ENCODE results near the gene TRPM1. TPM values are rescaled to one million over a fixed set of nuclear protein-coding genes. Genes with fewer than 3 reads are reported as not detected.

Gene TRPM1
- total RNA-seq, 4 donors from 2014 or later = not detected

DNA sequence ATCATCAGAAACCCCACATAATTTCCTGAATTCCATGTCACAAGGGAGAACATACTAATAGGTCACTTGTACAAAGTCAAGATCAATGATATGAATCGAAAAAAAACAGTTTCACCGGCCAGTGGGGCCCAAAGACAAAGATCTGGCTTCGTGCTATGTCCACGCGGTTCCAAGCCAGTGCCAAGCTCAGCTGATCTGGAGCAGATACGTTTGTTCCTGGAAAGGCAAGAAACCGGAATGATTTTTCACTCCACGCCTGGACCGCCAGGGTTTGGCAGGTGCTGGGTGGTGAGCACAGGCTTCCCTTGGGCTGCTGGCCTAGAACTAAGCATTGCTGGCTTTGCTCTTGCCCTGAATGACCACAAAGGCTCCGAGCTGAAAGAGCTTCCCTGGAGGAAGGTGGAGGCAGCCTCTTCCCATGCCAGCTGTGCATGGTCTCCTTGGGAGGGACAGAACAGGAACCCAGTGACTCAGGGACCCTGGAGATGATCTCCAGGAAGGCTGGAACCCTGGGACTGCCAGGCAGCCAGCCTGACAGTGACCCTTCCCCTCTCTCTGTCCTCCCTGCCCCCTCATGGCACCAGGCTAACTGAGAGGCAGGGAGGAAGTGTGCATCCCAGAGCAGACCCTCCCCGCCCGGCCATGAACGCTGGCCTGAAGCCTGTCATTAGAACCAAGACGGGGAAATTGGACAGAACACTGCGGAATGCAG lies 40.9 kb downstream of the TRPM1 start:
- TF ChIP-seq, protein P1, sequence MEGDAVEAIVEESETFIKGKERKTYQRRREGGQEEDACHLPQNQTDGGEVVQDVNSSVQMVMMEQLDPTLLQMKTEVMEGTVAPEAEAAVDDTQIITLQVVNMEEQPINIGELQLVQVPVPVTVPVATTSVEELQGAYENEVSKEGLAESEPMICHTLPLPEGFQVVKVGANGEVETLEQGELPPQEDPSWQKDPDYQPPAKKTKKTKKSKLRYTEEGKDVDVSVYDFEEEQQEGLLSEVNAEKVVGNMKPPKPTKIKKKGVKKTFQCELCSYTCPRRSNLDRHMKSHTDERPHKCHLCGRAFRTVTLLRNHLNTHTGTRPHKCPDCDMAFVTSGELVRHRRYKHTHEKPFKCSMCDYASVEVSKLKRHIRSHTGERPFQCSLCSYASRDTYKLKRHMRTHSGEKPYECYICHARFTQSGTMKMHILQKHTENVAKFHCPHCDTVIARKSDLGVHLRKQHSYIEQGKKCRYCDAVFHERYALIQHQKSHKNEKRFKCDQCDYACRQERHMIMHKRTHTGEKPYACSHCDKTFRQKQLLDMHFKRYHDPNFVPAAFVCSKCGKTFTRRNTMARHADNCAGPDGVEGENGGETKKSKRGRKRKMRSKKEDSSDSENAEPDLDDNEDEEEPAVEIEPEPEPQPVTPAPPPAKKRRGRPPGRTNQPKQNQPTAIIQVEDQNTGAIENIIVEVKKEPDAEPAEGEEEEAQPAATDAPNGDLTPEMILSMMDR (IDR thresholded peaks at IDR 0.05; ENCODE audit: low read depth) = no peak

DNA sequence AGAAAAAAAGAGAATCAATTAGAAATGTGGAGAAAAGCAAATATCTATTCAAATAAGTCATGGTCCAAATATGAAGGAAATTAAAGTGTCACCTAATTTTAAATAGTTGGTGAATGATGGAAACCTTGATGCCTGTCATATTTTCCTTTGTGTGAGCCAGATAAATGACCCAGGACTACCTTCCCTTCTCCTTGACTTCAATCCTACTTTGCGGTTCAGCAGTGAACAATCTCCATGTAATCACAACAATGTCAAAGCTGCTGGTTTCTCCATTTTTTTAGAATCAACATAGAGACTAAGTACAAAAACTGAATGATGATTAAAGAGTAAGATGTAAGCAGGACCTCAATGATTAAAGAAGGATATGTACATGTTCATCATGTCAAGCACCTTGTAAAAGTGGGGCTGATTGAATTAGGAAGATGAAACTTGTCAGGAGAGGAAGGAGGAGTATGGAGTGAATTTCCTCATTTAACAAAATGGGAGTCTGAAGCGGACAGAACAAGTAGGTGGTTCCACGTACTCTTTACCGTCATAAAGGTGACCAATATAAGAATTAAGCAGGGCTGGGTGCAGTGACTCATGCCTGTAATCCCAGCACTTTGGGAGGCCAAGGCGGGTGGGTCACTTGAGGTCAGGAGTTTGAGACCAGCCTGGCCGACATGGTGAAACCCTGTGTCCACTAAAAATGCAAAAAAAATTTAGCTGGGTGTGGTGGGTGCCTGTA lies 43.1 kb downstream of the TRPM1 start:
- TF ChIP-seq, protein P1 (IDR thresholded peaks at IDR 0.05; ENCODE audit: low read depth) = no peak

DNA sequence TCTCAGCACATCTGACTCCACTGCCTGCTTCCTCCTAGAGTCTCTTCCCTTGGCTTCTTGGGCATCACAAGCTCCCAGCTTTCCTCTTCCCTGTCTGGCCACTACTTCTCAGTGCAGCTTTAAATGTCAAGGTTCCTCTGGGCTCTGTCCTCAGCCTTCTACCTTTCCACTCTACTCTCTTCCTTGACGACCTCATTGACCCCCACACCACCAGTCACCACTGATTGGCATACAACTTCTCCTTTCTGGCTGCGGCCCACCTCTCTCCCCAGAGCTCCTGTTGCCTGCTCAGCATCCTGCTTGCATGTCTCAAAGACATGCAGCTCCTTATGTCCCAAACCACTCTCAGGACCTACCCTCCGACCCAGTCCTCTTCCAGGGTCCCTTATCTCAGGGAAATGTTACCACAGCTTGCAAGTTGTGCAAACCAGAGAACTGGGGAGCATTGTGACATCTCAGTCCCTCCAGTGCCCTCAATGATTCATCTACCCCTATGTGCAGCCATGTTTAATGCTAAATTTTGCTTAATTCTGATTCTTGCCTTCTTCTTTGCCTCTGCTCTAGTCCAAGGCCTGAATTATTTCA lies 49.9 kb downstream of the TRPM1 start:
- TF ChIP-seq, protein P1 (IDR thresholded peaks at IDR 0.05; ENCODE audit: low read depth) = no peak

GRCh38 chr15:31050953-31051352 lies 50.6 kb downstream of the TRPM1 start:
- TF ChIP-seq, protein P1 (IDR thresholded peaks at IDR 0.05; ENCODE audit: low read depth) = no peak

DNA sequence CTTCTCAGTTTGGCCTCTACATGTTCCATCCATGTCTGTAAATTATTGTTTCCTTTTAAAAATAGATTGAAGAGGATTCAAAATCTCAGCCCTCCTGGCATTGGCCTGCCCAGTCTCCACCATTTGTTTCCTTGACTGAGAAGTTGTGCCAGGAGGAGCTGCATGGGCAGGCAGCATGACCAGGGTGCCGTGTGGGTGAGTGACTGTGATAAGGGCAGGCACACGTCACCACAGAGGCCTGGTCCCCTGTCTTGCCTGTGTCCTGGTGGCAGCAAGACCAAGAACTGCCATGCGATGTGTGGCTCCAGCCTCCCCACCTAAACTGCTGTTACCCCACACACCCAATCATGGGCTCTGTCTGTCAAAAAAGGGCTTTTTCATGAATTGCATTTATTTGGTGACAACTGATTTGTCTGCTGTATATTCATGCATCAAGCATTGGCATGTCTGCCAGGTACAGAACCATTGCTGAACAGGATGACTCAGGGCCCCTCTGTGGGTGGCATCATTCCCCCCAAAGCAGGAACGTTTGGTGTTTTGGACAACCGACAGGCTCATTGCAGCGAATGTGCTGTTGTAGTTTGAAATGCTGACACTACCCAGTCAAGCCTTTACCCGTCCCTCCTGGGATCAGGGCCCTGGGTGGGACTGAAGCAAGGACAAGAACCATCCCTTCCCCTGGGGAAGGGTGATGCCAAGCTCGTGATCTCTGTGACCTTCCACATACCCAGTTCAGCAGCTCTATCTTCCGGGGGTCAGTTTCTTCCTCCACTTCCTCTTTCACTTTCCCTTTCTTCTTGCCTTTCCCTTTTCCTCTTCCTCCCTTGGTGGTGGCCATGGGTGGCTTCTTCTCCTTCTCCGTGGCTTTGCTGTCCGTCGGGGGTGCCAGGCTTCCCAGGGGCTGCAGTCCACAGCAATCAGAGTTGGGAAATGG lies 51.6 kb downstream of the TRPM1 start:
- TF ChIP-seq, protein P1 (IDR thresholded peaks at IDR 0.05; ENCODE audit: low read depth) = no peak

- TF ChIP-seq, protein P1 (IDR thresholded peaks at IDR 0.05; ENCODE audit: low read depth) = no peak
These were observed 52.4 kb downstream of the TRPM1 start for GRCh38 chr15:31049111-31049510.

Measured in subcutaneous adipose tissue (tissue), 4 donors.